NCI-H510A (cell line): ENCODE measurements around the gene CERS6.
"Not testable (repeated sequence)": the region's sequence is repeated elsewhere in the genome, so short reads cannot be mapped to it uniquely, and the experiment has no call there.

Experiments used
- DNase-seq: peaks from one replicate; lab custom pipeline; 2025; lab: John Stamatoyannopoulos, UW

Gene CERS6, protein sequence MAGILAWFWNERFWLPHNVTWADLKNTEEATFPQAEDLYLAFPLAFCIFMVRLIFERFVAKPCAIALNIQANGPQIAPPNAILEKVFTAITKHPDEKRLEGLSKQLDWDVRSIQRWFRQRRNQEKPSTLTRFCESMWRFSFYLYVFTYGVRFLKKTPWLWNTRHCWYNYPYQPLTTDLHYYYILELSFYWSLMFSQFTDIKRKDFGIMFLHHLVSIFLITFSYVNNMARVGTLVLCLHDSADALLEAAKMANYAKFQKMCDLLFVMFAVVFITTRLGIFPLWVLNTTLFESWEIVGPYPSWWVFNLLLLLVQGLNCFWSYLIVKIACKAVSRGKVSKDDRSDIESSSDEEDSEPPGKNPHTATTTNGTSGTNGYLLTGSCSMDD

DNA sequence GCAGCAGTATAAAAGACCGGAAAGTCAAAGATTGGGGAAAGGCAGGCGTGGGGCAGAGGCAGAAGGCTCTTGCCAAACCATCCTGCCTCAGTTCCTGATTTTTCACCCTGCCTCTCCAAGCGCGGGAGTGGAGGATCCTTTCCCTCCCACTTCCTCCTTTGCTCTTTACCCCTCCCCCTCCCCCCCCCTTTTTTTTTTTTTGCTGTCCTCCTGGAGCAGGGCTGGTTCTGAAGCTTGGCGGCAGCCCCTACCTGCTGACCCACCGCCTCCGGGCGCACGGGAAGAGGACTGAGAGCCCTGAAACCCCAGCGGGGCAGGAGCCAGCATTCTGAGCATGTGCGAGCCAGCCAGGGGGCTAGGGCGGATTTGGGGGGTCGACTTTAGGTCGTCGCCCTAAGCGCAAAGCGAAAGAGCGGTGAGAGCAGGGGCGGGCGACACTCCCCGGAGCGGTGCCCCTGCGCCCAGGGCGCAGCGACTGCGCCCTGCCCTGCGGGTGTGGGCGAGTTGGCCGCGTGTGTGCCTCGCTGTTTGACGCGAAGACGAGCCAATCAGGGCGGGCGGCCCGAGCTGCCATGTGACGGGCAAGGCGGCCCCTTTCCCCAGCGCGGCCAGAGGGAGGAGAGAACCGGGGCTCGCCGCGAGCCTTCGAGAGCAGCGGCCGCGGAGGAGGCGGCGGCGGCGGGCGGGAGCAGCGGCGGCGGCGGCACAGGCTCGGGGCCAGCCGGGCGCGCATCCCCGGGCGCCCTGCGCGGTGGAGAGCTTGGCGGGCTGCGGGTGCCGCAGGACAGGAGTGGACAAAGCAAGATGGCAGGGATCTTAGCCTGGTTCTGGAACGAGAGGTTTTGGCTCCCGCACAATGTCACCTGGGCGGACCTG is at the start of gene CERS6:
TSS of gene CERS6 (plus strand) at position 628 of the 876 bp plus-strand sequence. CDS start at position 805, 177 bp downstream.
- peak; percentile 69 for DNase-seq

DNA sequence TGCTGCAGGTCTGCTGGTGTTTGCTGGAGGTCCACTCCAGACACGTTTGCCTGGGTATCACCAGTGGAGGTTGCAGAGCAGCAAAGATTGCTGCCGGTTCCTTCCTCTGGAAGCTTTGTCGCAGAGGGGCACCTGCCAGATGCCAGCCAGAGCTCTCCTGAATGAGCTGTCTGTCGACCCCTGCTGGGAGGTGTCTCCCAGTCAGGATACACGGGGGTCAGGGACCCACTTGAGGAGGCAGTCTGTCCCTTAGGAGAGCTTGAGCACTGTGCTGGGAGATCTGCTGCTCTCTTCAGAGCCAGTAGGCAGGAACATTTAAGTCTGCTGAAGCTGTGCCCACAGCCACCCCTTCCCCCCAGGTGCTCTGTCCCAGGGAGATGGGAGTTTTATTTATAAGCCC is 43.8 kb upstream of the CERS6 start:
- not testable (repeated sequence) for DNase-seq

- DNase-seq, result not testable (repeated sequence)
These were observed 43.0 kb upstream of the CERS6 start for GRCh38 chr2:168413101-168413500.

DNA sequence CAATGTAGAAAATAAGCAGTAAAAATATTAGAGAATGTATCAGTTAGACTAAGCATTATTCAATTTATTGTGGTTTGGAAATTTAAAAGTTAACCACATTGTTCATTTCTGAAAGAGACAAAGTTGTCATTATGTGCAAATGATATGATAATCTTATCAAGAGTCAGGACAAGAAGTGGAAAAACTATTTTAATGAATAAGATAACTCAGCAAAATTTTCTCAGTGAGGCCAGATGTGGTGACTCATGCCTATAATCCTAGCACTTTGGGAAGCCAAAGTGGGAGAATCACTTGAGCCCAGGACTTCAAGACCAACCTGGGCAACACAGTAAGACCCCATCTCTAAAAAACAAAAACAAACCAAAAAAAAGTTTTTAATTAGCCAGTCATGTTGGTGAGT is 39.5 kb upstream of the CERS6 start:
- DNase-seq, result no peak

DNA sequence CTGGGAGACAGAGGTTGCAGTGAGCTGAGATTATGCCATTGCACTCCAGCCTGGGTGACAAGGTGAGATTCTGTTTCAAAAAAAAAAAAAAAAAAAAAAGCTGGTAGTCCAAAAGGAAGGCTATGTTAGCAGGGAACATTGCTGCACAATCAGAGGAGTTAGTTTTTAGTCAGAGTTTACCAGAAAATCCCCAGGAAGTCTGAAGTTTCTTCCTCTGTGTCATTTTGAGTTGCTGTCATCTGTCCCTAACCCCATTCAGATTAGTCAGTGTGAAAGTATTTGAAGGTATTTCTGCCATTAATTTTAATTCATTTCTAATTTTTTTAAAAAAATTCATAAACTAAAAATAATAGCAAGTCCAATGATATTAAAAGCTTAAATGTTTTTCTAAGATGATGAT is 33.5 kb upstream of the CERS6 start:
- DNase-seq, result no peak

- DNase-seq, result no peak
These were observed 31.7 kb upstream of the CERS6 start for GRCh38 chr2:168424112-168424951.

GRCh38 chr2:168424971-168425370 is 31.1 kb upstream of the CERS6 start:
- DNase-seq, result no peak

DNA sequence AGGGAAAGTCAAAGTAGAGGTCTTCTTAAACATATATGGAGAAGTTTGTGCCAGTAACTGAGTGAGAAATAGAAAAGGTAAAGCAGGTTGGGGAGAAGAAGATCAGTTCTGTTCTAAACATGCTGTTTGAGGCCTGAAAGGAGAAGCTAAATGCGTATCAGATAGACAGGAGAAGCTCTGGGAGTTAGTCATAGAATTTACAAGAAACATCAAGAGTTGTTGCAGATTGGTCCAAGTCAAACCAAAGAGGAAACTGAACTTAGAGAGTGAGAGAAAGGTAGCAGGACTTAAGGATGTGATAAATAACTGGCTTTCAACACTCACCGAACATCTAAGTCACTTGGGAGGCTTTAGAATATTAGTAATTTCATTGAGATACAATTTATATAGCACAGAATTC is 29.2 kb upstream of the CERS6 start:
- DNase-seq, result no peak

GRCh38 chr2:168427451-168427850 is 28.6 kb upstream of the CERS6 start:
- DNase-seq, result no peak

DNA sequence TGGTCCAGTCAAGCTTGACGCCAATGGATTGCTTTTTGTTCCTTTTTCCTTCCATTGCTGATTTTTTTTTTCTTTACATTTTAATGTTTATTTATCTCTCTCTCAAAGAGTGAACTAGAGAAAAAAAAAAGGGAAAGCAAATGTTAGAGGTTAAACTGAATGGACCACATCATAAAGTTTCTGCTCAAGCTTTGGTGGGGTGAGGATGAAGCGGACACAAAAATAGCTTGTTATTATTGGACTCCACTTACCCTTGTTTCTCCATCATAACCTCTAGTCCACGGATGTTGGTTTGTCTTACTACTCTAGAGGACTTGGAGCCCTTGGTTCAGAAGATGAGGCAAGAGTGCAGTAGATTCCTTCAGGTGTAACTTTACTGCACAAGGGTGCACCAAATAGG is 27.6 kb upstream of the CERS6 start:
- no peak for DNase-seq

DNA sequence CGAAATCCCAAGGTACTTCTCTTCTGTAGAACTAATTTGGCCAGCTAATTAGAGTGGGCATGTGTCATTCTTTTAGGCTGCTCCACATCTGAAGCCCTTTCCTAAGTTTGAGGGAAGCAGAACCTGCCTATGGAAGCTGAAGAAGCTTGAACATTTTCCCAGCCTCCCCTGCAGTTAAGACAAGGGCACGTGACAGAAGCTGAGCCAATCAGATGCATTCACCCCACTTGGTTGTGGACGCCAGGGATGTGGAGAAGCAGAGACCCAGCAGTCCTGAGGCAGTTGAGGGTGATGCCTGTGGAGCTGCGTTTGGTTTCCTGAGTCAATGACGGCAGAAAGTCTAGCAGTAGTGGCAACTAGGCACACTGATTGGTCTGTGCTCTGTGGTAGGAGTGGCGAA is 26.1 kb upstream of the CERS6 start:
- no peak for DNase-seq

- DNase-seq, result no peak
These were observed 25.6 kb upstream of the CERS6 start for GRCh38 chr2:168430431-168430830.

DNA sequence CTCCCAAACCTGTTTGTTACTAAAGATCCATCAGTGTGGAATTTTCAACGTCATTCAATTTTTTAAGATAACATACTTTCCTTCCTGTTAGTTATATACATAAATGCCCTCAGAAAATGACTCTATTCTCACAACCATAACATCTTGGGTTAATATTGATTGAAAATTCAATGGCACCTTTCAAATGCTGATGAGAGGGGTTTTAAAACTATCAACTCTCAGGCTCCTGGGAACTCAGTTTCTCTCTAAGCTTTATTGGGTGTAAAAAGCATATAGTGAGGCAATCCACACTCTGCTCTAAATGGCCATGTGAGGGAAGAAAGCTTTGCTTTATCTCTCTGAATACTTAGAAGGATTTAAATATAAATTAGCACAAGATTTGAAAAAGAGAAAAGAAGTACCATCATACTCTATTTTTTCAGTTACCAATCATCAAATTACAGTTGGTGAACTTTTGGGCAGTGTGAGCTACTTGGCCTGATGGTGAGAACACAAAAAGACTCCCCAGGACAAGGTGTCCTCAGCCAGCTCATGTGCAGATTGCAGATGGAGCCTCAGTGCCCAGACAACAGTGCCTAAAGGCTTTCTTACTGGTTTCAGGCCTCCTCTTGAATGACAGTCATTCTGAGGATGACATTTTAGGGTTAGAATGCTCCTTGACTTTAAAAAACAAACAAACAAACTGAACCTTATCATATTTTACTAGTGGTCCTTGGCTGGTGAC is 24.6 kb upstream of the CERS6 start:
- no peak for DNase-seq

DNA sequence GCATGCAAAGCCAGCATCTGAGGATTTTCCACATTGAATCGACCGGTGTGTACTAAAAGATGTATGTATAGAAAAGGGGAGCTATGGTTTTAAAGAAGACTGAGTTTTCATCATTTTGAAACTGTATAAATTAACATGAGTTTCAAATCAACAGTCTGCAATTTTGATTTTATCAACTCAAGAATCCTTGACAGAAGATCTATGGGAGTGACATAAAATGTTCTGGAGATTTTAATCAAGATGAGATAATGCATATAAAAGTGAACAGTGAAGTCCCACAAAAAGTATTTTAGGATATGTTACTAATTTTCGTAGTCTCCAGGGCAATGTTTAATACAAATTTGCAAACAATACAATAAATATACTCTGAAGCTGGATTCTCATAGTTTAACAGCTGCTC is 24.0 kb upstream of the CERS6 start:
- DNase-seq, result no peak

DNA sequence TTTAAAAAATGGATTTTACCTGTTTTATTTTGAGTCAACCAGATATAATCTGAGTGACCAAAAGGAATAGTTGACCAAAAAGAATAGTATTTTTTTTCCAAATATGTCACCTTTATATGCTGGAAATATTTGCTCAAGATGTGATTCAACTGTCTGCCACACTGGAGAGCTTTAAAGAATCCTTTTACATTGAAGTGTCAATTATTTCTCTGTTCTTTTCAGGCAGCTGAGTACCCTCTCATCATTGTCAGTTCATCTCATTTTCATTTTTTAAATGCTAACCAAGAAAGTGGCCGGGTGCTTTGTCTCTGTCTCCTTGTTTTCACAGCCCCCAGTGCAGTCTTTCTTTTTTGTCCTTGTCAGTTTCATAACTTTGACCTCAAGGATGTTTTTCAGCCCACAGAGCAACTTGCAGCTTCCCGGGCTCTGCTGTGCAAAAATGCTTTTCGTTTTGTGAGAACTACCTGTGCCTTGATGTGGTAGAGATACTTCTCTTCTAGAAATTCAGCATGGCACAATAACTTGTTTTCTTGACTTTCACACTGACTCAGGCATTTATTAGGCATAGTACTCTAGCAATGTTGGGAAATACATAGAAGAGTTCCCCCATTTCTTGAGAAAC is 23.4 kb upstream of the CERS6 start:
- no peak for DNase-seq

GRCh38 chr2:168433527-168433926 is 22.5 kb upstream of the CERS6 start:
- no peak for DNase-seq

- DNase-seq, result peak; percentile 37
These were observed 21.9 kb upstream of the CERS6 start for GRCh38 chr2:168434146-168434545.

GRCh38 chr2:168436840-168437239 is 19.2 kb upstream of the CERS6 start:
- no peak for DNase-seq

DNA sequence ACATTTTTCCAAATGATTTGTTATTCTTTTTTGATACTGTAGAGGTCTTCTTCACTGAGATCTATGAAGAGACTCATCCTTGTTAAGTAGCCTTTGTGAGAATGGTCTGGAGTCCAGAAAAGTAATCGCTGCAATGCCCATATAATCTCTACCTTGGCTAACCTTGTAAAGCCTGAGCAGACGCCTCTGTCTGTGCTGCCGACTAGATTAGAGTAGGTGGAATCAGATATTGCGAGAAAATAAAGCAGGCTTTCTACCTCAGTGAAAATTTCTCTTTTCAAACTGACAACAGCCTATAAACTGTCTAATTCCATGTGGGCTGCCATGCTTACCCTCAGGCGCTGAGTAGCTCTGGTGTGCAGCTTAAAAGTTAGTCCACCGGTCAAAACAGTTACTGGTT is 17.5 kb upstream of the CERS6 start:
- no peak for DNase-seq

- no peak for DNase-seq
These were observed 16.5 kb upstream of the CERS6 start for GRCh38 chr2:168439536-168439935.

DNA sequence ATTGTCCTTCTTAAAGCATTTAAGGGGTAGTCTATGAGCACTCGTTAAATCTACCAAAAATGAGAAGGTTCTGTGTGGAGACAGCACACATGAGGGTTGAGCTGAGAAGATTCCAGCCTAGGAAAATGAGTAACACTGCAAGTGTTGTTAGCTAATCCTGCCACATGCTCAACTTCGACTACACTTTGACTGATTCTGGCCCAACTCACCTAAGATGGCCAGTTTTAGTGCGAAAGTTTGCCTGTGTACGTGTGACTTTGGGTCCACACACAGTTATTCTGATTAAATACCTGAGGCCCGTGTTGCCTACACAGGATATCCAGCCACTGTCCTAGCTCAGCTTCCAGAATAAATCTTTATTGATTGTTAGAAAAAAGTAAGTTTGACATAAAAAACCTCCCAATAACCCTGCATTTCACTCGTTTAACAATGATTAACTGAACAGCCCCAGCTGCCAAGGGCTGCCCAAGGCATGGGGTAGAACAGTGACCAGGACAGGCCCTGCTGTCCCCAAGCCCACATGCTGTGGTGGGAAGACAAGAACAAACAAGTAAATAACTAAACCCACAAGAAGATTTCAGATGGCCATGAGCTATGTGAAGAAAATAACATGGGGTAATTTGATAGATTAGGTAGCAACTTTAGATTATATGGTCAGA is 14.7 kb upstream of the CERS6 start:
- no peak for DNase-seq
